Effector CD4-positive, alpha-beta T cell (primary cell): Measurements from ENCODE around the gene DMBX1.

Experiments
- DNase-seq: peaks from one replicate; pipeline ENCODE4 v3.0.0-alpha.2; 2020

The DMBX1 gene

DNA sequence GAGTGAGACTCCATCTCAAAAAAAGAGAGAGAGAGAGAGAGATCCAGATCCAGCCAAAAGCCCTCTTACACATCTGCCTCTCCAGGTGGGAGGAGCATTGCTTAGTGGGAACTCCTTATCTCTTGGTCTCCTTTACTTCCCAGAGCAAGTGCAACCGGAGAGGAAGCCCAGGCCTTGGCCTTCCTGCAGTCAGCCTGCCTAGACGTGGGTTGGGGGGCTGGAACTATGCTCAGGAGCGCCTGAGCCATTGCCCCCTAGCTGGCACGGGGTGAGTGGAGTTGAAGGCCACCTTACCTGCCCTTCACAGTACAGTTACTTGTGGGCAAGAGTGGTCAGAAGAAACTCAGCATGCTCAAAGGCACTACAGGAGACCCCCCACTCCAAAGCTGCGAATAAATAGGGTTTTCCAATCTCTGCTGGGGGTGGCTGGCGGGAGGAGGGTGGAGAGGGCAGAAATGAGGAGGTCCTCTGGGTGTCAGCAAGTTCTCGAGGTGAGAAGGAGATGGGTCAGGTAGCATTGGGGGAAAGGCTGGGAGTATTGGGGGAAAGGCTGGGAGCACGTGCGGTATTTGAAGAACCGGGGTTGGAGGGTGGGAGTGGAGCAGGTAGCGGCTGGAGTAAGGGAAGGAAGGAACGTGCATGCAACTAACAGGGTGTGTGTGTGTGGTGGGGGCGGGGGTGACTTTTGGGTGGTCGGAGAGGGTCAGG, 4.7 kb upstream of the DMBX1 start:
- DNase-seq, result no peak

DNA sequence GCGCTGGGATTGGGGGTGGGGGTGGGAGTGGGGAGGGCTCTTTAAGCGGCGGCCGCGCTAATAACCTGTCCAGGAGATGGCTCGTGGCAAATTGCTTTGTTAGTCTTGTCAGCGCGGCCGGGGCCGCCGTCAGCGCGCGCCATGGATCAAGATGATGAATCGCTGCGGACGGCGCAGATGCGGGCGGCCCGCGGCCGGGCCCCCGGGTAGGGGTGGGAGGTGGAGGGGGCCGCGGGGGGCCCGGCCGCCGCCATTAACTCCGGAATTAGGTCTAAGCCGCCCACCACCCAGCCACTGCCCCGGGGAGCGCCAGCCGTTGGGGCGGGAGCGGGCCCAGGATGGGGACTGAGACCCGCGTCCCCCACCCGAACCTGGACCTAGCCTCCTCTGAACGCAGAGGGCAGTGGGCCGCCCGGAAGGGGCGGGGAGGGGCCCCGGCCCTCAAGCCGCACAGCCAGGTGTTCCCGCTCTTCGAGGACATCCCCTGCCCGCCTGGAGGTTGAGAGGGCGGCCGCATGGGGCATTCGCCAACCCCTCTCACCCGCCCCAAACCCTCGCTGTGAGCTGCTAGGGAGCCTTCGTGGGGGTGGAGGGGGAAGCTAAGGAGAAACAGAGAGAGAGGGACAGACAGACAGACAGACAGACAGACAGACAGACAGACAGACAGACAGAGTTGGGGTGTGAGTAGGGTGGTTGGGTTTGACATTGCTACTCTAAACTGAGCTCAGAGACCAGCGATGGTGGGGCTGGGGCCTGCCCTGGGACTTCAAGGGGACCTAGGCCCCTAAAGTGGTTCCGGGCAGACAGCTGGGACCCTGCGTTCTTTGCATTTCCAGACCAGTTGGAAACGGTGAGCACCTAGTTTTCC, 3.8 kb upstream of the DMBX1 start:
- no peak for DNase-seq

DNA sequence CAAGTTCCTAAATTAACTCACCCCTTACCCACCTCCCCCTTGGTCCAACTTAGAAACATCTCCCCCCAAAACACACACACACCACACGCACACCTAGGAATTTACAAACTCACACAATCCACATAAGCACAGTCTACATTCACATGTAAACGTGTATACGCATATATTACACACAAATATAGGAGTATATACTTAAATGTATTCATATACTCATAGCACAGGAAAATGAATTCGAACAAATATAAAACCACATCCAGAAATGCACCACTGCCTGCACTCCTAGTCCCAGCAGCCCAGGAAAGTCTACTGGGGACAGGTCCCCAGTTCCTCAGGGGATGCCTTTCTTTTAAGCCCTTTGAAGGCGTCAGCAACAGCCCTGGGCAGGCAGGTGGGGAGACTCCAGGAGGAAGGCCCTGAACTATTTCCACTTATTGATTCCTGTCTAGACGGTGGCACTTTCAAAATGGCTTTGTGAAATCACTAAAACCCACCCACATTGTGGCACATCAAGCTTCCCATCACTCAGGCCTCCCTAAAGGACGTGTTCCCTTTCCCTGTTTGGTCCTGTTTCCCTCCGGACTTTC, 3.1 kb upstream of the DMBX1 start:
- no peak for DNase-seq

DNA sequence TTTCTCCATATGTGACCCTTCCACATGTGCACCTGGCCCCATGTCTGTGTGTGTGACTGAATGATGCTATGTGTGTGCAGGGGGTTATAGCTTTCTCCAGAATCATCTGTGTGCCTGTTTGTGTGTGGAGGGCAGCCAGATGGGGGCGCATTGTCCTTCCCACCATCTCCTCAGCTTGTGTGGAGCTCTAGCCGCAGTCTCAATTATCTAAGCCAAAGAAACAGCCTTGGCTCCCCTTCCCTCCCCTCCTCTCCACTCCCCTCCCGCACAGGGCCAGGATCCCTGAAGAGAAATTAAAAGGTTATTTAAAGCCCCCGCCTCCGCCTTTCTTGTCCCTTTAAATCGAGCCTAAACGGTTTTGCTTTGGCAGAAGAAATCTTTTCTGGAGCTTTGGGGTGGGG, 1.8 kb upstream of the DMBX1 start:
- DNase-seq, result no peak

DNA sequence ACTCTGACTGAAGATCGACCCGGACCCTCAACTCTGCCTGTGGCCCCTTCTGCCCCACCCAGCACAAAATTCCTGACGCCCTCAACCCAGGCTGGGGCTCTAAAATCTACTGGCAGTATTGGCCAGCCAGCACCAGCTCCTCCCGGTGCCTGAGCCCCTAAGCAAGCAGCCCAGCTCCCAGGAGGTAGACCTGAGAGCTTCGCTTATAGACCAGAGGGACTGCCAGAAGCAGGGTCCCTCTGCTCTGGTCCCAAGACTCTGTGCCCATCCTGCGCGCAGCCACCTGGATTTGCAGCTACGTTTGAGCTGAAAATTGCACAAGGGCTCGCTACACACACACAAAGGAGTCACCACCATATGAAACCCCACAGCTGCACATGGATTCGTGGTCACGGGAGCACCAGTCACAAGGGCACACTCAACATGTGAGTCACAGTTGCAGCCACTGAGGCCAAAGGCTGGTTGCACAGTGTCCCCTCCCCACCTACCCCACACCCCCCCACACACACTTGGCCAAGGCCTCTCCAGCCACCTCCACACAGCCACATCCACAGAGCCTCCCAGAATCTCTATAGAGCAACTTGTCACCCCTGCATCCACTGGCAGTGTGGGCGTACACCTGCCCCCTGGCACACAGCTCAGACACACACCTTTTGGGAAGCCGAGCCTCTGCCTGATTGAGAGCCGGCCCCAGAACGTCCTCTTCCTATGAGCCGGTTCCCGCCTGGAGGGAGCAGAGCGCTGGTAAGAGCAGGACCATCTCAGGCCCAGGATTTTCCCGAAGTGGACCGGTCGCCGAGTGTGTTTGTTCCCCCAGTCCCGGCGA, 1.1 kb upstream of the DMBX1 start:
- no peak for DNase-seq

DNA sequence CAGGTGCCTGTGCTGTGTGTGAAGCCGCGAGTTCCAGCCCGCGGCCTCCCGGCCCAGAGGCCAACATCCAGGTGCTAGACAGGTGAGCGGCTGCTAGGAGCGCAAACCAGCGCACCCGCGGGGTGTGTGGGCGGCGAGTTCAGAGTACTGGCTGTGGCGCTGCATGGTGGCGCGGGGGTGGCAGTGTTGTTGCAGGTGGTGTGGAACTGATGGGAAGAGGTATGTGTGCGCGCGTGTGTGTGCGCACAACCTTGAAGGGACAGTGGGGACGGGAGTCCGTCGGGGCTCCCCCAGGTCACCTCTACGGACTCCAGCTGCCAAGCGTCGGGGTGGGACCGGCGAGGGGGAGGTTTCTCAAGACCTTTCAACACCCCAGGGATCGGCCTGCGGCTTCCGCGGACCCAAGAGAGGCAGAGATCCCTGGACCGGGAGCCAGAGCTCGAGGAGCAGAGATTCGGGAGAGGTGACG, 433 bp upstream of the DMBX1 start:
- no peak for DNase-seq

DNA sequence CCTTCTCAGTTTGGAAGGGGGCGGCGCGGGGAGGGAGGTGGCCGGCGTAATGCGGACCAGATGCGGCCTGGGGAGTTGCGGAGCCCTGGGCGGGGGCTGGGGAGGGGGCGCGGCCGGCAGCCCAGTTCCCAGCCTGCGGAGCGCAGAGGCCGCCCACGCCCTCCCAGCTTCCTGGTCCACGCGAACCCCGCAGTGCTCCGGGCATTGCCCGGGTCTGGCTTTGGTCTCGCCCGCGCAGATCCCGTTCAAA, 695 bp downstream of the DMBX1 start:
- no peak for DNase-seq

DNA sequence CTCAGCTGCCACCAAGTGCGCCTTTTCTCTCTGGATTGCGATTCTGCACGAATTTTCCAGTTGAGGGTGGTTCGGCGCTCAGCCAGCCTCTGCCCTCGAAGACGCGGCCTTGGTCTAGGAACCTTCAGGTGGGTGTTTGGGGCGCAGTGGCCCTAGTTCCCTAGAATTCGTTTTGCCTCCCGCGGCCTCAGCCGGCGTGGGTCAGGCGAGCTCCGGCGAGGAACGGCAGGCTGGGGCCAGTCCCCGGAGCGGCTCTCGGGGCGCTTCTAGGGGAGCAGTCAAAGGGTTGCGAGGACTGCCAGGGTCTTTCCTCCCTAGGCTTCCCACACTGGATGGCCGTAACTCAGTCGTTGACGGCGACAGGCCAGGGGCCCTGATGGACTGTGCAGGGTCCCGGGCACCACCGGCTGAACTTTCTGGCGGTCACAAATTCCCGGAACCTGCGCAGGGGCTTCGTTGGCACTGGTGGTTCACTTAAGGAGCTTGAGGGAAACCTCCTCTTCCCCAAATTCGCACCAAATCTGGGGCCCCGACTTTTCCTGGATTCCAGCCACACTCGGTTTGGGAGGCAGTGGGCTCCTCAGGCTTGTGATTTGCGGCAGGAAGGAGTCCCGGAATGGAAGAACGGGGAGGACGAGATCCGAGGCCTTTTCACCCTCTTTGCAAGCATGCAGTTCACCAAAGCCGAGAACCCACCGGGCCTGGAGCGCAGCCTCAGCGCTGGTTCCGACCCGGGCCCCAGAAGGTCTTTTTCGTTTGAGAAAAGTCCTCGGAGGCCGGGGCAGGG, 1.2 kb downstream of the DMBX1 start:
- DNase-seq, result no peak

DNA sequence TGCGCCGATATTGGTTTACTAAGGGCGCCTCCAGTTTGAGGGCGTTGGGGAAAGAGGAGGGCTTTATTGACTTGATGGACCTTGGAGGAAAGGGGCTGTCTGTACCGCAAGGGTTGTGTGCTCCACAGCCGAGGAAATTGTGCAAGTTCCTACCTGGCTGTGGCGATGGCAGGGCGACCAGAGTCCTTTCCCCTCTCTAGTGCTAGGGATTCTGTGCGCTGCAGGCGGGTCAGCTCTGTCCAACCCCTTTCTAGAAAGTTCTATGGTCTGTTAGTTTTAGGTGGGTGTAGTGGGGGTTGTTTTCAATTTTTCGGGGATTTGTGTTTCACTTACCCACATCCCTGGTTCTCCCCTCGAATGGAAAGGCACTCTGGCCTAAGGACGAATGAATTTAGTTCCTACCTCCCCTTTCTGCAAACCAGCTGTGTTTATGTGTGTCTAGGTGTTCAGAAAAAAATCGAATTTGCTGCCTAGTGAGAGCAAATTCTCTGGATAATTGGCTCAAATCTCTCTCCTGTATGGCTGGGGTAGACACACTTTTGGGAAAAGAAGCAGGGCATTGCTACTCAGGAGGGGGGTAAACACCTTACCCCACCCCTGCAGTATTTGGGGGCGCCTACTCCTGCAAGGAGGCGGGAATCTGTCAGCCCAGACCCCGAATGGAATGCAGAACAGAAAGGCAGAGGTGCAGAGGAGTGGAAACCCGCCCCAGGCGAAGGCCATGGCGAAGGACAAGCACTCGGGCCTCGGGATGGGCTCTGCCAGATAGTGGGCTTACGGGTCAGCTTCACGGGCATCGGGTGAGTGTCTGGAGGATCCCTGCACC, 2.0 kb downstream of the DMBX1 start:
- no peak for DNase-seq

DNA sequence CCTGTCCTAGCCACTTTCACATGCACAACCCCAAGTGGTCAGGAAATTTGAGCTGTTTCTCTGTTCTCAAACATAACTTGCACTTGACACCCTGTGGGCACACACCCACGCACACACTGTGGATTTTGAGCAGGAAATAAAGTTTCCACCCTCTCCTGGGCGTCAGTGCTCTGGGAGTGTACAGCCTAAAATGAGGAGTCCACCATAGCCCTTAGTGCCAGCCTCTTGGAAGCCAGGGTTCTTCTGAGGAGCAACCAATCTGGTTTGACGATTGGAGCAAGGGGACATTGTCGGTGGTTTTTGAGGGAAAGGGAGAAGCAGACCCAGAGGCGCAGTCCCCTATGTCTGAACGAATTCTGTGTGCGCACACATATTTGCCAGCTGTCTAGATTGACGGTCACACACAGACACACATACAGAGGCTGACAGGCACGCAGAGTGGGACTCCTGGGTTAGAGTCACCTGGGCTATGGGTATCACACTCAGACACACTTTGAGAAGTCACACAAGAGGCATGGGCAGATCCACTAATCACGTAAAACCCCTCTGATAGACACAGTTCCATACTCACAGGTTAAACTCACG, 2.7 kb downstream of the DMBX1 start:
- no peak for DNase-seq

DNA sequence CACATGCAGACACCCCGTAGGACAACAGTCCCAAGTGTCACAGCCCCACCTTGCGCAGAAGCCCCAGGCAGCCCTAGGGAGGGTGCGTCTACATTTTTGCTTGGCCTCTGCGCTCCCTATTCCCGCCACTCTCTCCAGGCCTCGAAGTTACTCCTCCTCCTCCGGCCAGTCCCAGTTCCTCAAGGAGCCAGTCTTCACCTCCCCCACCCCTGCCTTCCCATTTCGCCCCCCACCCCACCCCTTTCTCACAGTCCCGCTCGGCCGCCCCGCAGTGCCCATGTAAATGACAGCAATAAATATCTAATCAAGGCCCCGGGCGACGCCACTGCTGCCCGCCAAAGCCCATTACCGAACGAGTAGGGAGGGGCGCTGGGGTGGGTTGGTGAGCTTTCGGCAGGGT, 3.2 kb downstream of the DMBX1 start:
- DNase-seq, result no peak

DNA sequence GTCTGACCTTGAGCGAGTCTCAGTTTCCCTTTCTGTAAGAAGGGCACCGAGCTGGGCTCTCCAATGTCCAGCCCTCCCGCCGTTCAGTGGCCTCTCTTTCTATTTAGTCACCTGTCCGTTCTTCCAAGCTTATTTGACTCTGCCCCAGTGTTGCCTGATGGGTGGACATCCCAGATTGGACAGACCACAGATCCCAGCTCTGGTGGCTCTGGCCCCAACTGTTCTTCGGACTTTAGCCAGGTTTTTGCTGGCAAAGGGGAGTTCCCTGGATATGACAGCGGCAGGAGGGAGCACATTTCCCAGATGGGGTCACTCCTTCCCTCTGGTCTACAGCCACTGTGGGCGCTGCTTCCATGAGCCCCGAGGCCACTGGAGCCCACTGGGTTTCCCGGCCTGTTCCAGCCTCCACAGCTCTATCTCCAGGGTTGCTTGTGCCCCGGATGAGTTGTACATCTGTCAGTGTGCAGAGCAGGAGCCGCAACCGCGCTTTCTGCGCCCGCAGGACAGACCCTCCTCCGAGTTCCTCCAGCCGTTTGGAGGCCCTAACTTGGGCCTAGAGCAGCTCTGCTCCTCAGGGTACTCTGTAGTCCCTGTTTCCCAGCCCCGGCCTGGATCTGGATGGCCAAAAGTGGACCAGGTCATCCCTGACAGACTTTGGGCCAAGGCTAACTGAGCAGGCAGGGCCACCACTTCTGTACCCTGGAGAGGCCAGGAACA, 3.8 kb downstream of the DMBX1 start:
- DNase-seq, result no peak

DNA sequence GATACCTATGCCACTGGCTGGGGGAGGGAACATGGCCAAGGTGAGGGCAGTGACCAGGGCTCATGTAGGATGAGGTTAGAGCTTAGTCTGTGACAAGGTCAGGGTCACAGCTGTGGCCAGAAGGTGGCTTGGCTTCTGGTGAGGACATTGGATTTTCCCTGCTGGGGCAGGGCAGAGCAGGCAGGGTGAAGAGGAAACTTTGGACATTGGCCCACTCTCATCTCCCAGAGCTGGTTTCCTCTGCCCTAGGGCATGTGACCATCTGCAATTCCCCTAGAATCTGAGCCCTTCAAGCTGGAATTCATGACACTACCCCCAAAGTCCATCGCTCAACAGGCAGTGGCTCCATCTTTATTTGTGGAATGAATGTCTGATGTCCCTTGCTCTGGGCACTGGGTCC, 5.3 kb downstream of the DMBX1 start:
- DNase-seq, result no peak

DNA sequence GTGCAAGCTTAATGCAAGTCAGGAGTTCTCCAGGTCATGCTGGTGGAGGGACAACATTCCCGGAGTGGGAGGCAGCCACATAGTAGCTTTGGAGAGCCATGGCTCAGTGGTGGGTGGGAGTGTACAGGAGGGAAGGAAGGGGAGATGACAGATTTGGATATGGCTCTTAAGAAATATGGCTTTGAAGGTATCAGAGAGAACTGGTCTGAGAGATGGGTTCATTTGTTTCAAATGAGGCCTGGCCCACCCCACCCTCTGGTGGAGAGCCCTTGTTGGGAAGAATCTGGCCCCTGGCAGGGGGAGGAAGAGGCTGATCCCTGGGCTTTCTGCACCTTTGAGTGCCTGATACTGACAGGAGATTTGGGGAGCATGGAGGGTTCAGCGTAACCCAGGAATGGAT, 6.1 kb downstream of the DMBX1 start:
- no peak for DNase-seq

DNA sequence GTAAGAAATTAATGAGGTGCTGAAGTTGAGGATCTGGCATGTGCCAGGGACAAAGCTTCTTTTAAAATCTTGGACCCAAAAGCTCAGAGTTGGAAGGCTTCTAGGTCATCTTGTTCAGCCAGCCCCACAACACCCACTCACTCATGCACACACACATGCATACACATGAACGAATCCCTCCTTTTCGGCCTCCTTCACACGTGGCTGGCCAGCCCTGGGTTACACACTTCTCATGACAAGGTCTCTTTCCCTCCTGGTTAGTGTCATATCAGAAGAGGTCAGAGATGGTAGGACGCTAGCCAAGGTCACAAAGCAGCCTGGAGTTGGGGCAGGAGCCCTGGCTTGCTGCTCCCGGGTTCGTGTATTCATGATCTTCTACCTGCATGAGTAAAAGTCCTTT, 6.9 kb downstream of the DMBX1 start:
- no peak for DNase-seq

DNA sequence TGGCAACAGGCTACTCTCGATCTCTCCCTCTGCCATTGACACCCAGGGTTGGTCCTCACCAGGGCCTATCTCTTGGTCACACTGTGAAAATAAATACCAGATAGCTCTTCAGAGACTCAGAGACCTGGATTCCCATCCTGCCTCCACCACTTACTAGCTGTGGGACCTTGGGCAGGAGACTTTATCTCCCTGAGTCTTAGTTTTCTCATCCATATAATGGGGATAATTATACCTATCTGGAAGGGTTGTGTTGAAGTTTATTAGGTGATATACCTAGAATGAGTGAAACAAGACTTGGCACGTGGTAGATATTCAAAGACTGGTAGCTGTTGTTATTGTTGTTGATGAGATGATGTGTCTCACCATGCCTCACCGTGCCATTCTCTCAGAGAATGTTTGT, 7.4 kb downstream of the DMBX1 start:
- DNase-seq, result no peak

DNA sequence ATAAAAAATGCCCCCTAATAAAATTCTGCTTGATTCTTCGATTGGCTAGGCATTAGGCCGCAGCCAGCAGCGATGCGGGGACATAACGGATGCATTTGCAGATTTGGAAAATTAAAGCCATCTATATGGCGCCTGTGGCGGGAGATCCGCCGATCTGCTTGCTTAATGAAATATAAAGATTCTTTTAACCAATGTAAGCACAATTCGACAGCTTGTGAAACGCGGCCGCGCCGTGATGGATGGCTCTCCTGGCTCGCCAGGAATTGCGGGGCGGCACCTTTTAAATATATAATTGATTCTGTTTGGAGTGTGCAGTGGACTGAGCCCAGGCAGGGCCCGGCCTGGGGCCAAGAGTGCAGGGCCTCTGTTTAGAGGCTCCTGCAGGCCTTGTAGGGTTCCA, 8.0 kb downstream of the DMBX1 start:
- no peak for DNase-seq

DNA sequence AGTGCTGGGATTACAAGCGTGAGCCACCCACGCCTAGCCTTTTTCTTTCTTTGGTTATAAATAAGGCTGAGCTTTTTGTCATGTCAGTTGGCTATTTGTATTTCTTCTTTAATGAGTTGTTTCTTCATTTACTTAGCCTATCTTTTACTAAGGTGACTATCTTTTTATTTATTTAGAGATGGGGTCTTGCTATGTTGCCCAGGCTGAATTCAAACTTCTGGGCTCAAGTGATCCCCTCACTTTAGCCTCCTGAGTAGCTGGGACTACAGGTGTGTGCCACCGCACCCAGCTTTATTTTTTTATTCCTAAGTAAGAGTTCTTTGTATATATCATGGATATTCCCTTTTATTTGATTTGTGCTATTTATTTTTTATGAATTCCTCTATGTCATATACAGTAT, 11.9 kb downstream of the DMBX1 start:
- no peak for DNase-seq

DNA sequence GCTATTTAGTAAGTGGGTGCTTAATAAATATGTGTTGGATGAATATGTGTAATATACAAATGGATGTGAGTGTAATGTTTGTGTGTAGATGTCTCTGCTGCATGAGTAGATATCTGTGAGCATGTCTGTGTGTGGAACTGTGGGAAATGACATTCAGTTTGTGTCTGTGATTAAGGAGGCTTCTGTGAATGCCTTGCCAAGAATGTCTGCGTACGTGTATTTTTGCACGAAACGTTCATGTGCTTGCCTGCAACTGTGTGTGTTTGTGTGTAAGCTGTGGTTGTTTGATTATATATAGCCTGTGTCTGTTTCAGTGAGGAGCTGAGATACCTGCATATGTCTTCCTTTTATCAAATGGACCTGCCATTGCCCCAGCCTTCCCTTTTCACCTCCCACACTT, 13.8 kb downstream of the DMBX1 start:
- DNase-seq, result no peak

DNA sequence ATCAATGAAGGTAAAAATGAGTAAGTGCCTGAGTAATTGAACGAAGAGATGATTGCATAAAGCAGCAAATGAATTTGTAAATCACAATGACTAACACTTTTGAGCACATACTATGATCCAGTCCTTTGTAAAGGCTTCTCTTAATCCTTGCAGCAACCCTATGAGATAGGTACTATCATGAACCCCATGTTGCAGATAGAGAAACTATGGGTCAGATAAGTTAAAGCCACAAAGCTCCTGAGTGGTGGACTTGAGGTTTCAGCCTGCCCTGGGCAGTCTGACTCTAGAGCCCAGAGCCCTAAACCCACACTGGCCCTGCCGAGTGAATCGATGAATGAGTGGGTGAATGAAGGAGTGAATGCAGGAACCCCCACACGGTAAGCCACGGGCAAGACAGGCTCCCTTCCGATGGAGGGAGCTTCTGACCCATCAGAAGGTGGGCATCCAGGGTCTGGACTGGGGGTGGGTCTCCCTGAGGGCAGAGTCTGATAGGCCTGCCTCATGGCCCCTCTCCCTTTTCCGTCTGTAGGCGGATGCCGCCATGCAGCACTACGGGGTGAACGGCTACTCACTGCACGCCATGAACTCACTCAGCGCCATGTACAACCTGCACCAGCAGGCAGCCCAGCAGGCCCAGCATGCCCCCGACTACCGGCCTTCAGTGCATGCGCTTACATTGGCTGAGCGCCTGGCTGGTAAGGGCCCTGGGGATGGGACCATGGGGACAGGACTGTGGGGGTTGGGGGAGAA, 17.0 kb downstream of the DMBX1 start:
- DNase-seq, result no peak
